GM10248 (cell line): ENCODE measurements around the gene RXFP4.

Experiments
- CTCF ChIA-PET: fragments of 300-600 bp; sonication (Branson Sonifier 250); formaldehyde crosslinking; extraction: SDS; loops from one replicate; lab custom pipeline; 2021; ENCODE audit warnings: antibody characterized with exemption; lab: Yijun Ruan, JAX
- POLR2A ChIA-PET: fragments of 350-650 bp; sonication (Branson Sonifier 250); formaldehyde crosslinking; extraction: SDS; loops from one replicate; lab custom pipeline; 2020; ENCODE audit warnings: antibody characterized with exemption; lab: Yijun Ruan, JAX
- DNase-seq: peaks from one replicate; pipeline ENCODE4 v3.0.0; 2012; ENCODE audit errors: extremely low spot score
- CTCF ChIP-seq: IDR thresholded peaks from 2 replicates; pipeline ENCODE4 v1.5.1; 2012; ENCODE audit warnings: mild to moderate bottlenecking, low read depth; ENCODE audit errors: extremely low read depth, missing control alignments, control extremely low read depth

RXFP4 gene

GRCh38 chr1:155989242-155990004, 48.0 kb downstream of the RXFP4 start:
- POLR2A ChIA-PET: interaction anchor here (0.5 to 0.9 kb wide), 3 partner anchors 45 to 95 kb away, joined by 3 to 4 read pairs (median 3); no protein-coding TSS in a partner anchor
- CTCF ChIA-PET: interaction anchor here (0.6 to 10.3 kb wide), 50 partner anchors 10 to 739 kb away, joined by 3 to 215 read pairs (median 5); partner anchors contain the start of genes ARHGEF2, GON4L, KHDC4 and LMNA
- DNase-seq: peak; percentile 84
- TF ChIP-seq CTCF: peak; percentile 99

GRCh38 chr1:155990005-155990739, 48.7 kb downstream of the RXFP4 start:
- ChIA-PET CTCF (interaction anchor here (0.6 to 10.3 kb wide), 52 partner anchors 9 to 740 kb away, joined by 3 to 215 read pairs (median 6); partner anchors contain the start of genes ARHGEF2, GON4L, KHDC4 and LMNA), POLR2A (interaction anchor here (0.5 to 0.9 kb wide), 3 partner anchors 46 to 95 kb away, joined by 3 to 4 read pairs (median 3); no protein-coding TSS in a partner anchor)
- TF ChIP-seq CTCF: no peak
- peak; percentile 55 for DNase-seq
